GM19351 (cell line): ENCODE results near the gene CDC42BPA.

Experiments
- ATAC-seq: cut with Tn5 transposase; IDR thresholded peaks from one replicate; pipeline ENCODE4 v1.9.1; 2021; ENCODE audit warnings: mild to moderate bottlenecking, moderate library complexity; ENCODE audit not compliant: unreplicated experiment

The CDC42BPA gene

GRCh38 chr1:227335242-227336020 lies 17.1 kb upstream of the CDC42BPA start:
- no peak for ATAC-seq

GRCh38 chr1:227333423-227333822 lies 15.1 kb upstream of the CDC42BPA start:
- no peak for ATAC-seq

GRCh38 chr1:227330279-227331076 lies 12.2 kb upstream of the CDC42BPA start:
- ATAC-seq: no peak

GRCh38 chr1:227328405-227329019 lies 10.2 kb upstream of the CDC42BPA start:
- ATAC-seq: no peak

- no peak for ATAC-seq
These were observed 6.9 kb upstream of the CDC42BPA start for GRCh38 chr1:227325156-227325555.

- no peak for ATAC-seq
These were observed 5.6 kb upstream of the CDC42BPA start for GRCh38 chr1:227323967-227324268.

- ATAC-seq: no peak
These were observed 5.1 kb upstream of the CDC42BPA start for GRCh38 chr1:227323171-227323966.

GRCh38 chr1:227322376-227322775 lies 4.1 kb upstream of the CDC42BPA start:
- ATAC-seq: no peak

GRCh38 chr1:227321035-227321434 lies 2.7 kb upstream of the CDC42BPA start:
- no peak for ATAC-seq

- no peak for ATAC-seq
These were observed 2.2 kb upstream of the CDC42BPA start for GRCh38 chr1:227320476-227320875.

- ATAC-seq: no peak
These were observed 738 bp upstream of the CDC42BPA start for GRCh38 chr1:227318853-227319607.

- ATAC-seq: no peak
These were observed 723 bp downstream of the CDC42BPA start for GRCh38 chr1:227317523-227318015.

GRCh38 chr1:227317011-227317451 lies 1.3 kb downstream of the CDC42BPA start:
- ATAC-seq: no peak

- no peak for ATAC-seq
These were observed 1.8 kb downstream of the CDC42BPA start for GRCh38 chr1:227316456-227316855.

GRCh38 chr1:227315629-227316346 lies 2.5 kb downstream of the CDC42BPA start:
- no peak for ATAC-seq

GRCh38 chr1:227314014-227314848 lies 4.1 kb downstream of the CDC42BPA start:
- no peak for ATAC-seq

- no peak for ATAC-seq
These were observed 5.8 kb downstream of the CDC42BPA start for GRCh38 chr1:227312361-227313025.

GRCh38 chr1:227311389-227312001 lies 6.8 kb downstream of the CDC42BPA start:
- no peak for ATAC-seq
